GM19468 (cell line): ENCODE data around the gene B4GALNT1.
"Not testable (repeated sequence)": the region's sequence is repeated elsewhere in the genome, so short reads cannot be mapped to it uniquely, and the experiment has no call there.

Source experiments
- ATAC-seq: cut with Tn5 transposase; IDR thresholded peaks from one replicate; pipeline ENCODE4 v1.9.1; 2021; ENCODE audit warnings: mild to moderate bottlenecking, moderate library complexity, moderate number of reproducible peaks; ENCODE audit not compliant: unreplicated experiment; ENCODE audit errors: extremely low read depth

The B4GALNT1 gene

GRCh38 chr12:57622293-57623245, 10.4 kb downstream of the B4GALNT1 start:
- no peak for ATAC-seq

- ATAC-seq, result no peak
Observed at GRCh38 chr12:57621497-57622292, 11.3 kb downstream of the B4GALNT1 start.

- no peak for ATAC-seq
Observed at GRCh38 chr12:57620936-57621496, 12.0 kb downstream of the B4GALNT1 start.

- ATAC-seq, result no peak
Observed at GRCh38 chr12:57620245-57620935, 12.6 kb downstream of the B4GALNT1 start.

- ATAC-seq, result no peak
Observed at GRCh38 chr12:57619434-57620244, 13.4 kb downstream of the B4GALNT1 start.

- ATAC-seq, result no peak
Observed at GRCh38 chr12:57618966-57619433, 14.0 kb downstream of the B4GALNT1 start.

GRCh38 chr12:57618431-57618830, 14.6 kb downstream of the B4GALNT1 start:
- not testable (repeated sequence) for ATAC-seq

DNA sequence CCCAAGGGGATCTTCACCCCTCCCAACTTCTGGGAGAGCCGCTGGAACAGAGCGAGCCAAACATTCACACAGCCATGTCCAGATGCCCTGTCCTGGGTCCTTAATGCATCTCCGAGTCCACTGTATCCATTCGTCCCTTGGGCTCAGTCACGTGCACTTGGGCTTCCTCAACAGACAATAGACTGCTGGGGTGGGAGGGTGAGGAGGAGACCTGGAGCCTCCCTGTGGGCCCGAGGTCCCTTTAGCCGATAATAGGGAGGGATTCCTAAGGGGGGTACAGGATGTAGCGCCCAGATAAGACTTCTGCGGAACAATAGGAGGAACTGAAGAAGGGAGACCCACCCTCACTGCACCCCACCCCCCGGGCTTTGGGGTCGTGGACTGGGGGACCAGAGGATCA, 15.1 kb downstream of the B4GALNT1 start:
- ATAC-seq, result no peak

DNA sequence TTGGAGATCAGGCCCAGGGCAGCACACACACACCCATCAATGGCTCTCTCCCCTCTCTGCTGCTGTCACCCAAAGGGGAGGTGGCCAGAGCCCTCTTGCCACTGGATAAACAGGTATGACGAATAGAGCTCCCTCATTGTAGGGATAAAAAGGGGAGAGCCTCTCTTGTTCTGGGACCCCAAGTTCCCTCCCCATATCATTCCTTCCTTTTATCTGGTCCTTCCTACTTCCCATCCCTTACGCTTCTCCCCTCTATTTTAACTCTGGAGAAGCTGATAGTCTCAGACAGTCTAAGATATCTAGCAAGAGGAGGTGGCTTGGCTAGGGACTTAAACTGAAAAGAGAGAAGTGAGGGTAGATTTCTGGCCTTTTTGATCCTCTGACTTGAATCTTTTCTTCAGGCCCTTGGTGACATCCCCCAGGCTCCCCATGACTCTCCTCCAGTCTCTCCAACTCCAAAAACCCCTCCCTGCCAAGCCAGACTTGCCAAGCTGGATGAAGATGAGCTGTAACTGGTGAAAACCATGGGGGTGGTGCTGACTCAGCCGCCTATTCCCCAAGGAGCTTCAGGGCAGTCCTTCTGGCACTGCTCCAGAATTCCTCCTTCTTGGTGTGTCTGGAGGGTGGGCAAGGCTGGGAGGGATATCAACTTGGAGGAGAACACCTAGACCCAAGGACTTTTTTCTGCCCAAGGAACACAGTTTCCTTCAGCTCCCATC, 16.5 kb downstream of the B4GALNT1 start:
- no peak for ATAC-seq

GRCh38 chr12:57615637-57616036, 17.4 kb downstream of the B4GALNT1 start:
- ATAC-seq, result no peak

DNA sequence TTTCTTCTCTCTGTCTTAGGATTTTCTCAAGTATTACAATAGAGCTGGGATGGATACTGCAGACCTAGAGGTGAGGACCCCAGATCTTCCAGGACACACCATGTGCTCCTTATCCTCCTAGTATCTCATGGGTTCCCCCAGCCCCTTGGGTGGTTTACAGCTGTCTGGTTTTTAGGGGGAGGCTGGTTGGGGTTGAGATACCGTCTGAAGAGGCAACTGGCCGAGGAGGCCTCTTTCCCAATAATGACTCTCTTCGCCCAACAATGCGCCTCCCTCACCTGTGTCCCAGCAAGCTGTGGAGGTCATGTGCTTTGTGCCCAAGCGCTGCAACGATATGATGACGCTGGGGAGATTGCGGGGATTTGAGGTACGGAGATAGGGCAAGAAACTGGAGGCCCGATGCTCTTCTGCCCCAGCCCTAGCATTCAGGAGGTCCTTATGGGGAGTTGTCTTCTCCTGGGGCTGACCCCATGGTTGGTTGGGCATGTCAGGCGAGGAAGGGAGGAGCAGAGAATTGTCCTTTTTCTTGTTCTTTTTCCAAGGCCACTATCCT, 18.0 kb downstream of the B4GALNT1 start:
- no peak for ATAC-seq

DNA sequence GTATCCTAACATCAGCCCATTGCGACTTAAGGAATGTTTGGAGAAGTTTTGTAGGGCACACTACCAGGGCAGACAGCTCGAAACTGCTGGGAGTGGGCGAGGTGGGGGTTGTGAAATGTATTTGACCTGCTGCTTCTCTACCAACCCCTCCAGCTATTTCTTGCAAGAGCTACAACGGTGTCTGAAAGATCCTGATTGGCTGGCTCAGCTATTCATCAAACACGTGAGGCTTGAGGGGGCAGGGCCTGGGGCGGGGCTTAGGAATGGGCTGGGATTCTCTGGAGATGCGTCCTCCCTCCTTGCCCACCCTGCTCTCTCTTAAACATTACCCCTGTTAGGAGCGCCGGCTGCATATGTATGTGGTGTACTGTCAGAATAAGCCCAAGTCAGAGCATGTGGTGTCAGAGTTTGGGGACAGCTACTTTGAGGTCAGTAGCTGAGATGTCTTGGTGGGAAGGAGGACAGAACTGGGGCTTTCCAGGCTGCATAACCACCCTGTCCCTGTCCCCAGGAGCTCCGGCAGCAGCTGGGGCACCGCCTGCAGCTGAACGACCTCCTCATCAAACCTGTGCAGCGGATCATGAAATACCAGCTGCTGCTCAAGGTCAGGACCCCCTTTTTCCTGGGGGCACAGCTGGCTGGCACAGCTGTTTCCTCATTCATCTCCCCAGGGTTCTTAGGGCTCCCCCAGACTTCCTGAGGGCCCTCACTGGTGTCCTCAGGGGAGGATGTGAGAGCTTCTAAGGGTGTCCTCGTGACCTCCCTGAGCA, 18.6 kb downstream of the B4GALNT1 start:
- ATAC-seq, result no peak

DNA sequence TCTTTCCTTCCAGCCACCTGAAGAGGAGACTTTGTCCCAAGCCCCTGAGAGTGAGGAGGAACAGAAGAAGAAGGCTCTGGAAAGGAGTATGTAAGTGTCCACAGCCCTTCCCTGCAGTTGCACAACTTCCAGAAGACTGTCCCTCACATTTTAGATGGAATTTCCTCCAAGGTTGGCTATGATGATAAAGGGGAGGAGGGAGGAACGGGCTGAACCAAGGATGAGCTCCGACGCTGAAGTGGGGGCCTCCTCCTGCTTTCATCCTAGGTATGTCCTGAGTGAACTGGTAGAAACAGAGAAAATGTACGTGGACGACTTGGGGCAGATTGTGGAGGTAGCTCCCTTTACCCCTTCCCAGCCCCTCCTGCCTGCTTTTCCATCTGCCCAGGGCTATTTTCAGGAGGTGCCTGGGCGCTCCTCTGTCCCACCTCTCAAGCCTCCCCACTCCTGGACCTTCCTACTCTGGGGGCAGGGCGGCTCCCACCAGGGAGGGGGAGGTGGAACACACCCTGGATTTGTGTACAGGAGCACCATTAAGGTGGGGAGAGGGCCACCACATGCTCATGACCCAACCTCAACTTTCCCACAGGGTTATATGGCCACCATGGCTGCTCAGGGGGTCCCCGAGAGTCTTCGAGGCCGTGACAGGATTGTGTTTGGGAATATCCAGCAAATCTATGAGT, 19.4 kb downstream of the B4GALNT1 start:
- ATAC-seq, result no peak

DNA sequence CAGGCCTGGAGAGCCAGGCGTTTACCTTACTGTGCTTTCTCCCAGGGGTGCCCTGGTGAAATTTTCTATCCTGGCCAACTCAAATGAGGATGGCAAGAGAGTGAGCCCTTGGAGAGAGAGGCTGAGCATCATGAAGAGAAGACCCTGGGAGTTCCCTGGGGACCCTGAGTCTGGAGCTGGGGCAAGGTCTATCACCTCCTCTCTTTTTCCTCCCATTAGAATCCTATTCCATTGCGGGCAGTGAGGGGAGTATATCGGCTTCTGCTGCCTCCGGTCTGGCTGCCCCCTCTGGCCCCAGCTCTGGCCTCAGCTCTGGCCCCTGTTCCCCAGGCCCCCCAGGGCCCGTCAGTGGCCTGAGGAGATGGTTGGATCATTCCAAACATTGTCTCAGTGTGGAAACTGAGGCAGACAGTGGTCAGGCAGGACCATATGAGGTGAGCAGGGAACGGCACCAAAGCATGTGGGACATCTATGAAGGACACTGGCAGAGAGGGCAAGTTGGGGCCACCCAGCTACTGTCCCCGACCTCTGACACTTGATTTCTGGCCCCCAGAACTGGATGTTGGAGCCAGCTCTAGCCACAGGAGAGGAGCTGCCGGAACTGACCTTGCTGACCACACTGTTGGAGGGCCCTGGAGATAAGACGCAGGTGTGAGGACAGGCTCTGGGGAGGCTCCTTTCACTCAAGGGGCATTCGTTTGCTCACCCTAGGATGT, 20.1 kb downstream of the B4GALNT1 start:
- no peak for ATAC-seq

- ATAC-seq, result no peak
Observed at GRCh38 chr12:57611827-57612710, 20.9 kb downstream of the B4GALNT1 start.
